ENCODE measurements around the gene TP53TG3D. TPM values are rescaled to one million over a fixed set of nuclear protein-coding genes. Genes with fewer than 3 reads are reported as not detected.
"Not testable (repeated sequence)": the region's sequence is repeated elsewhere in the genome, so short reads cannot be mapped to it uniquely, and the experiment has no call there.

The TP53TG3D gene, protein sequence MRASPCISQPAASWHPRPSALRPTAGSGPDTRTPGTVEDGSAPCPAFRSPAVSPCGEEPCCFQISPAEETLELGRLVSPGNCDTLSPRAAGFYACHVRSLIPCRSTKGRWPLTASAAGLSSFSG
- polyA plus RNA-seq (ENCODE audit: insufficient read length in 12 of 12) = under 1 TPM in 7 of 12 donors, not detected in 5; 0.14 to 0.97 (median 0.24) TPM
- long read RNA-seq, donor 1 = 0 reads
- long read RNA-seq, donor 2 = 0 reads
- long read RNA-seq, donor 3 = 0 reads
- long read RNA-seq, donor 4 = 0 reads
- long read RNA-seq, donor 5 = 0 reads
- long read RNA-seq, donor 6, partial matches to known transcripts = 0 of 1 reads
- long read RNA-seq, donor 6, other reads (novel, unspliced or antisense) = 0 of 1 reads
- long read RNA-seq, donor 7 = 0 reads
- long read RNA-seq, donor 8 = 0 reads
- long read RNA-seq, donor 9 = 0 reads
- long read RNA-seq, donor 10 = 0 reads
- long read RNA-seq, donor 11 = 0 reads

DNA sequence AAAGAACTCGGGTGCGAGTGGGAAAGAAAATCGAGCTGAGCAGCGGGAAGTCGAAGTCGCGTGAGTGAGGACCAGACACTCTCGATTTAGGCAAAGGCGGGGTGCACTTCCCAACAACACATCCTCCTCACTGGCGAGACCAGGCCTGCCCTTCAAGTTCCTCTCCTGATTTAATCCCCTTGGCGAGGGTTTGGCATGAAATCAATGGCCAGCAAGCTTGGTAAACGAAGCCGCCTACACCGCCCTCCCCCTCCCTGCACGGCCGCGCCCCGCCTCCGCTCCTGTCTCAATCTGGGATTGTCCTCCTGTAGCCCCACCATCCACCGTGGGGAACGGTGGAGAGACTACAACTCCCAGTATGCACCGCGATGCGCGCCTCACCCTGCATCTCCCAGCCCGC lies at the start of gene TP53TG3D:
TSS of gene TP53TG3D (plus strand) at position 301 of the 400 bp plus-strand sequence. CDS start at position 369, 68 bp downstream.
- not testable (repeated sequence) for DNase-seq

GRCh38 chr16:32253507-32253906 lies 421 bp downstream of the TP53TG3D start:
- not testable (repeated sequence) for DNase-seq

DNA sequence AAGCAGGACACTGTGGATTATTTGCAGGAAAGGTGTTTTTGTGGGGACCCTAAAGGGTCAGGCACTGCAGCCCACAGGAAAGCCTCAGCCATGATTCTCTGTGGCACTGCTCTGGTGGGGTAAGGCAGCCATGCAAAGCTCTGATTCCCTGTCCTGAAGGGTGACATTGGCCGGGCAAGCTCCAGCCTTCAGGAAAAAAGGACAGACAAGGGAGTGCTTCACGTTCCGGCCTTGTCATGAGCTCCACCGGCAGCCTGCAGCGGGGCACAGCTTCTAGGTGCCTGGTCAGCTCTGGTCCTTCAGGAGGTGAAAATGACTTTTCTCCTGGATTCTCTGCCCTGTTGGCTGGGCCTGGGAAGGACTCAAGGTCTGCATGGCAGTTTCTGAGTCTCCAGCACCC lies 8.4 kb downstream of the TP53TG3D start:
- not testable (repeated sequence) for DNase-seq

DNA sequence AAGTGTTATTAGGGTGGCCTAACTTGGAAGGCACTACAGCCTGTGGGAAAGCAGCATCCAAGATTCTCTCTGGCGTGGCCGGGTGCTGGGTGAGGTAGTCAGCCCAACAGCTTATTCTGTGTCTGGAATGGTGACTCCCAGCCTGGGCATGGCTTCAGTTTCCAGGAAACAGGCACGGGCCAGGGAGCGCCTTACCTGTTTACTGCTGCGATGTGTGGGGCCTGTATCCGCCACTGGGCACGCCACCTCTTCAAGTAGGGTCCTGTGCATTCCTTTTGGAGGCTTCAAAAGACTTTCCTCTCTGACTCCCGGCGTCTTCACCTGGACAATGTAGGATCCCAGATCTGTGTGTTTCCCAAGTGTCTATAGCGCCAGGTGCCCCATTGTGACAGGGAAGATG lies 10.5 kb downstream of the TP53TG3D start:
- not testable (repeated sequence) for DNase-seq

GRCh38 chr16:32281910-32282309 lies 28.8 kb downstream of the TP53TG3D start:
- DNase-seq = not testable (repeated sequence)

- DNase-seq = not testable (repeated sequence)
Observed at GRCh38 chr16:32283024-32283423, 29.9 kb downstream of the TP53TG3D start.

DNA sequence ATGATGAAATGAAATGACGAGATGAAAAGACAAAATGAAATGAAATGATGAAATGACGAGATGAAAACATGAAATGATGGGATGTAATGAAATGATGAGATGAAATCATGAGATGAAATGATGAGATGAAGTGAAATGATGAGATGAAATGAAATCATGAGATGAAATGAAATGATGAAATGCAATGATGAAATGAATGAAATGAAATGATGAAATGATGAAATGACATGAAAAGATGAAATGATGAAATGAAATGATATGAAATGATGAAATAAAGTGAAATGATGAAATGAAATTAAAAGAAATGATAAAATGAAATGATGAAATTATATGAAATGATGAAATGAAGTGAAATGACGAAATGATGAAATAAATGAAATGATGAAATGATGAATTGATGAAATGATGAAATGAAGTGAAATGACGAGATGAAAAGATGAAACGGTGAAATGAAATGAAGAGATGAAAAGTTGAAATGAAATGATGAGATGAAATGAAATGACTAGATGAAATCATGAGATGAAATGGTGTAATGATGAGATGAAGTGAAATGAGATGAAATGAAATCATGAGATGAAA lies 30.9 kb downstream of the TP53TG3D start:
- not testable (repeated sequence) for DNase-seq

GRCh38 chr16:32284800-32285796 lies 32.0 kb downstream of the TP53TG3D start:
- not testable (repeated sequence) for DNase-seq

GRCh38 chr16:32286193-32286592 lies 33.1 kb downstream of the TP53TG3D start:
- DNase-seq = not testable (repeated sequence)

DNA sequence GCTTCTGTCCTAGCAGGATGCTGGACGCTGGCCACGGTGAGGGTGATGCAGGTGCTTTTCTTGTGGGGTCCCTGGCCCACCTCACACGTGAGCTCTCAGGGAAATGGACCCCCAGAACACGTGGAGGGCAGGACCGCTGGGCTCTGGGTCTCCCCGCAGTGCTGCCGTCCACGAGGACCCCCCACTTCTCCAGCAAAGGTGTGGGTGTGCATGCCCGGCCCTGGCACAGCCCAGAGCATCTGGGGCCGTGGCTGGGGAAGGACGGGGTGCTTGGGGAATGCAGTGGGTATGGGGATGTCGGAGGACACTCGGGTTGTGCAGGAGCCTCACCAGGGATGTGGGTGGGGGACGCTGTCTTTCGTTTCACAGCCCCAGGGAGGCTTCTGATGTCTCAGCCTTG lies 34.7 kb downstream of the TP53TG3D start:
- DNase-seq = not testable (repeated sequence)

DNA sequence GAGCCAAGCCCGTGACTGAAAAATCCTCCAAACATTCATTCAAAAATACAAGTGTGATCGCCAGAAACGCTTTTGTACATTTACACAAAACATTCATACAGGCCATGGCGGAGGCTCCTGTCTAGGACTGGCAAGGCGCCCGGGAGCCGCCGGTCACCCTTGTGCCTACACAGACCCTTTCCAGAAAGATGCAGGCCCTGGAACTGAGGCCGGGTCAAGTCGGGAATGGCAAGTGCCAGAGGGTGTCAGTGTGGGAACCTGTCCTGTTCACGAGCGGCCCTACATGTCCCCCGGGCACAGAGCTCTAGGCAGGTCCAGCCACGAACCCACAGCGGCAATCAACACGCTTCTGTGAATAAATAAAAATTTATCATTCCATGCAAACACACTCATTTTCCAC lies 36.1 kb downstream of the TP53TG3D start:
- not testable (repeated sequence) for DNase-seq

- DNase-seq = not testable (repeated sequence)
Observed at GRCh38 chr16:32302776-32303175, 49.7 kb downstream of the TP53TG3D start.
